A673 (cell line): Measurements from ENCODE around the gene CCDC85C. TPM values are rescaled to one million over a fixed set of nuclear protein-coding genes. Genes with fewer than 3 reads are reported as not detected.

ENCODE experiments used
- BruUV-seq: library from RNA; stranded (reverse); fragments of 400-500 nt; replicated peaks from 2 replicates; lab custom pipeline; 2021; lab: Mats Ljungman, UMichigan
- CTCF ChIA-PET: fragments of 300-600 bp; sonication (Branson Sonifier 250); formaldehyde crosslinking; loops from one replicate; lab custom pipeline; 2022; ENCODE audit warnings: antibody characterized with exemption; lab: Charles Lee
- POLR2A ChIA-PET: fragments of 300-600 bp; sonication (Branson Sonifier 250); formaldehyde crosslinking; loops from one replicate; lab custom pipeline; 2022; ENCODE audit warnings: antibody characterized with exemption; ENCODE audit not compliant: low non-redundant PET; lab: Charles Lee
- DNase-seq: peaks from one replicate; pipeline ENCODE4 v3.0.0-alpha.2; 2015; ENCODE audit warnings: low spot score
- H3K27ac ChIP-seq: fragments of 200-600 bp; sonication (generic); 2 replicates; pipeline ENCODE4 v1.5.1; 2016; ENCODE audit warnings: mixed run types, low read depth, mild to moderate bottlenecking, mixed read lengths, antibody characterized with exemption, low read length; ENCODE audit not compliant: poor library complexity, severe bottlenecking
- H3K27me3 ChIP-seq: fragments of 200-600 bp; sonication (generic); replicated peaks from 2 replicates; pipeline ENCODE4 v1.6.1; 2017; ENCODE audit warnings: mixed run types, low read depth, mild to moderate bottlenecking, mixed read lengths, antibody characterized with exemption, low read length; ENCODE audit not compliant: insufficient read depth, poor library complexity
- H3K36me3 ChIP-seq: fragments of 200-600 bp; sonication (generic); 2 replicates; pipeline ENCODE4 v1.6.1; 2016; ENCODE audit warnings: mixed run types, mild to moderate bottlenecking, mixed read lengths, antibody characterized with exemption, low read length; ENCODE audit not compliant: insufficient read depth, poor library complexity, severe bottlenecking
- H3K4me1 ChIP-seq: fragments of 200-600 bp; sonication (generic); 2 replicates; pipeline ENCODE4 v1.6.1; 2017; ENCODE audit warnings: mixed run types, mild to moderate bottlenecking, mixed read lengths, antibody characterized with exemption, low read length; ENCODE audit not compliant: insufficient read depth, poor library complexity, severe bottlenecking
- H3K4me3 ChIP-seq: fragments of 200-600 bp; sonication (generic); 2 replicates; pipeline ENCODE4 v1.5.1; 2016; ENCODE audit warnings: low read depth, mixed run types, mild to moderate bottlenecking, mixed read lengths, low read length; ENCODE audit not compliant: poor library complexity, severe bottlenecking
- H3K9me3 ChIP-seq: fragments of 200-600 bp; sonication (generic); 2 replicates; pipeline ENCODE4 v1.6.1; 2016; ENCODE audit warnings: mixed run types, low read depth, mild to moderate bottlenecking, mixed read lengths, antibody characterized with exemption, low read length; ENCODE audit not compliant: poor library complexity, severe bottlenecking
- CTCF ChIP-seq: fragments of 300-800, 200-600 bp; sonication (generic); conservative IDR thresholded peaks from 2 replicates; pipeline ENCODE4 v1.5.1; 2017; ENCODE audit warnings: low read depth, mild to moderate bottlenecking, antibody characterized with exemption, low read length, moderate library complexity, mixed read lengths
- EZH2 ChIP-seq: fragments of 200-600 bp; sonication (generic); IDR thresholded peaks from 2 replicates; pipeline ENCODE4 v1.6.1; 2017; ENCODE audit warnings: borderline replicate concordance, low read depth, mild to moderate bottlenecking, mixed read lengths, antibody characterized with exemption, low read length; ENCODE audit not compliant: poor library complexity, severe bottlenecking
- intact Hi-C: fragments of 100-400 bp; cut with micrococcal nuclease; formaldehyde crosslinking; loops from one replicate; pipeline ENCODE4 v1.10.0; 2022; ENCODE audit not compliant: unreplicated experiment
- total RNA-seq: library from RNA; stranded (reverse); gene quantifications from 2 replicates; pipeline ENCODE4 v1.2.3, GENCODE V29; 2021

The CCDC85C gene
- total RNA-seq, 1 experiment from 2014 or later: 24.6 TPM

- peak within 1 kb of the TSS; percentile 93 for H3K27ac ChIP-seq
- CTCF ChIA-PET: interaction anchor here (0.8 kb wide), 1 partner anchor 419 kb away, joined by 3 read pairs; no protein-coding TSS in a partner anchor
- no peaks in the 10 kb centered on the region for H3K36me3 ChIP-seq
- peak; percentile 46 for DNase-seq
- POLR2A ChIA-PET: no interaction called here
- no peak for TF ChIP-seq CTCF
- intact Hi-C loops: no loop called here
- no peaks in the 10 kb centered on the region for H3K27me3 ChIP-seq
- peak within 1 kb of the TSS; percentile 93 for H3K4me3 ChIP-seq
- no TSS peak for BruUV-seq
- peaks cover 35% of the 10 kb centered on the region for H3K4me1 ChIP-seq
- H3K9me3 ChIP-seq: no peaks in the 10 kb centered on the region
Measured at GRCh38 chr14:99479906-99480869, 123.8 kb downstream of the CCDC85C start, which contains the start of gene SETD3. SETD3 (minus strand) TSS chr14:99480859; CDS start chr14:99465805, 15,054 bp downstream.

GRCh38 chr14:99479160-99479905 is 124.7 kb downstream of the CCDC85C start:
- no peaks in the 10 kb centered on the region for H3K27me3 ChIP-seq
- H3K4me3 ChIP-seq: peak overlapping the region; percentile 93
- intact Hi-C loops: no loop called here
- peaks cover 38% of the 10 kb centered on the region for H3K4me1 ChIP-seq
- no peak for TF ChIP-seq CTCF
- no peak for TF ChIP-seq EZH2
- ChIA-PET CTCF (no interaction called here), POLR2A (no interaction called here)
- H3K27ac ChIP-seq: peak overlapping the region; percentile 93
- H3K9me3 ChIP-seq: no peaks in the 10 kb centered on the region
- H3K36me3 ChIP-seq: no peaks in the 10 kb centered on the region
- no TSS peak for BruUV-seq
- no peak for DNase-seq

GRCh38 chr14:99478128-99478527 is 125.9 kb downstream of the CCDC85C start:
- Histone ChIP-seq H3K9me3 (no peaks in the 10 kb centered on the region), H3K27ac (no peak overlapping the region), H3K4me3 (no peak overlapping the region), H3K36me3 (no peaks in the 10 kb centered on the region), H3K4me1 (peaks cover 45% of the 10 kb centered on the region), H3K27me3 (no peaks in the 10 kb centered on the region)
- TF ChIP-seq EZH2: no peak
- no peak for TF ChIP-seq CTCF
- ChIA-PET POLR2A (no interaction called here), CTCF (no interaction called here)
- no peak for DNase-seq
- no TSS peak for BruUV-seq
- intact Hi-C loops: no loop called here
